Progenitor cell of endocrine pancreas (in vitro differentiated cells): ENCODE results near the gene PGAP3. TPM values are rescaled to one million over a fixed set of nuclear protein-coding genes. Genes with fewer than 3 reads are reported as not detected.

ENCODE experiments used
- DNase-seq: peaks from one replicate; pipeline ENCODE4 v3.0.0; 2021; ENCODE audit warnings: low spot score; ENCODE audit not compliant: unreplicated experiment
- H3K27ac Mint-ChIP-seq: 2 replicates; pipeline ENCODE4 v1.8.0; 2021; ENCODE audit warnings: mild to moderate bottlenecking, moderate library complexity, mixed read lengths
- H3K27me3 Mint-ChIP-seq: 2 replicates; pipeline ENCODE4 v1.8.0; 2021; ENCODE audit warnings: mixed read lengths
- H3K36me3 Mint-ChIP-seq: 2 replicates; pipeline ENCODE4 v1.8.0; 2022; ENCODE audit warnings: mixed read lengths; ENCODE audit not compliant: insufficient read depth
- H3K4me1 Mint-ChIP-seq: 2 replicates; pipeline ENCODE4 v1.8.0; 2021; ENCODE audit warnings: low read depth, mixed read lengths
- H3K4me3 Mint-ChIP-seq: 2 replicates; pipeline ENCODE4 v1.8.0; 2021; ENCODE audit warnings: low read depth, mild to moderate bottlenecking, moderate library complexity, mixed read lengths
- H3K9me3 Mint-ChIP-seq: 2 replicates; pipeline ENCODE4 v1.8.0; 2021; ENCODE audit warnings: low read depth, mixed read lengths
- CTCF ChIP-seq: fragments of 200-600 bp; sonication (generic); IDR thresholded peaks from one replicate; pipeline ENCODE4 v1.5.0; 2021; ENCODE audit warnings: antibody characterized with exemption, mild to moderate bottlenecking; ENCODE audit not compliant: unreplicated experiment
- total RNA-seq: library from RNA; stranded (reverse); gene quantifications from 2 replicates; pipeline ENCODE4 v1.2.1, GENCODE V29; 2021

Gene PGAP3
- total RNA-seq, 1 donor from 2014 or later, result 40.1 TPM

GRCh38 chr17:39678340-39679116 is 9.3 kb downstream of the PGAP3 start:
- Mint-ChIP-seq H3K9me3 (no peaks in the 10 kb centered on the region), H3K4me3 (no peak overlapping the region), H3K27ac (no peak overlapping the region), H3K4me1 (peaks cover 8% of the 10 kb centered on the region), H3K36me3 (peaks cover 12% of the 10 kb centered on the region), H3K27me3 (no peaks in the 10 kb centered on the region)
- TF ChIP-seq CTCF, result no peak
- no peak for DNase-seq

GRCh38 chr17:39677542-39678339 is 10.1 kb downstream of the PGAP3 start:
- no peak for TF ChIP-seq CTCF
- no peaks in the 10 kb centered on the region for H3K9me3 Mint-ChIP-seq
- no peak overlapping the region for H3K4me3 Mint-ChIP-seq
- peaks cover 6% of the 10 kb centered on the region for H3K36me3 Mint-ChIP-seq
- no peaks in the 10 kb centered on the region for H3K27me3 Mint-ChIP-seq
- no peak overlapping the region for H3K27ac Mint-ChIP-seq
- DNase-seq, result no peak
- peaks cover 8% of the 10 kb centered on the region for H3K4me1 Mint-ChIP-seq

- DNase-seq, result no peak
- H3K27ac Mint-ChIP-seq, result no peak overlapping the region
- no peak overlapping the region for H3K4me3 Mint-ChIP-seq
- peaks cover 6% of the 10 kb centered on the region for H3K36me3 Mint-ChIP-seq
- H3K9me3 Mint-ChIP-seq, result no peaks in the 10 kb centered on the region
- peaks cover 8% of the 10 kb centered on the region for H3K4me1 Mint-ChIP-seq
- H3K27me3 Mint-ChIP-seq, result peaks cover 3% of the 10 kb centered on the region
- TF ChIP-seq CTCF, result no peak
Observed at GRCh38 chr17:39677072-39677471, 10.8 kb downstream of the PGAP3 start.

- no peak for TF ChIP-seq CTCF
- peaks cover 8% of the 10 kb centered on the region for H3K4me1 Mint-ChIP-seq
- no peak for DNase-seq
- no peak overlapping the region for H3K27ac Mint-ChIP-seq
- no peaks in the 10 kb centered on the region for H3K9me3 Mint-ChIP-seq
- H3K27me3 Mint-ChIP-seq, result peaks cover 7% of the 10 kb centered on the region
- no peak overlapping the region for H3K4me3 Mint-ChIP-seq
- peaks cover 6% of the 10 kb centered on the region for H3K36me3 Mint-ChIP-seq
Observed at GRCh38 chr17:39676198-39676819, 11.5 kb downstream of the PGAP3 start.

GRCh38 chr17:39675390-39676082 is 12.3 kb downstream of the PGAP3 start:
- Mint-ChIP-seq H3K36me3 (peaks cover 3% of the 10 kb centered on the region), H3K27ac (peak overlapping the region; percentile 84), H3K9me3 (no peaks in the 10 kb centered on the region), H3K27me3 (peaks cover 12% of the 10 kb centered on the region), H3K4me3 (no peak overlapping the region), H3K4me1 (peaks cover 8% of the 10 kb centered on the region)
- TF ChIP-seq CTCF, result no peak
- DNase-seq, result no peak
